HG03457 (cell line): ENCODE results near the gene ITLN2.
"Not testable (repeated sequence)": the region's sequence is repeated elsewhere in the genome, so short reads cannot be mapped to it uniquely, and the experiment has no call there.

ENCODE experiments used
- ATAC-seq: cut with Tn5 transposase; IDR thresholded peaks from one replicate; pipeline ENCODE4 v1.9.1; 2021; ENCODE audit warnings: moderate number of reproducible peaks; ENCODE audit not compliant: unreplicated experiment

The ITLN2 gene

DNA sequence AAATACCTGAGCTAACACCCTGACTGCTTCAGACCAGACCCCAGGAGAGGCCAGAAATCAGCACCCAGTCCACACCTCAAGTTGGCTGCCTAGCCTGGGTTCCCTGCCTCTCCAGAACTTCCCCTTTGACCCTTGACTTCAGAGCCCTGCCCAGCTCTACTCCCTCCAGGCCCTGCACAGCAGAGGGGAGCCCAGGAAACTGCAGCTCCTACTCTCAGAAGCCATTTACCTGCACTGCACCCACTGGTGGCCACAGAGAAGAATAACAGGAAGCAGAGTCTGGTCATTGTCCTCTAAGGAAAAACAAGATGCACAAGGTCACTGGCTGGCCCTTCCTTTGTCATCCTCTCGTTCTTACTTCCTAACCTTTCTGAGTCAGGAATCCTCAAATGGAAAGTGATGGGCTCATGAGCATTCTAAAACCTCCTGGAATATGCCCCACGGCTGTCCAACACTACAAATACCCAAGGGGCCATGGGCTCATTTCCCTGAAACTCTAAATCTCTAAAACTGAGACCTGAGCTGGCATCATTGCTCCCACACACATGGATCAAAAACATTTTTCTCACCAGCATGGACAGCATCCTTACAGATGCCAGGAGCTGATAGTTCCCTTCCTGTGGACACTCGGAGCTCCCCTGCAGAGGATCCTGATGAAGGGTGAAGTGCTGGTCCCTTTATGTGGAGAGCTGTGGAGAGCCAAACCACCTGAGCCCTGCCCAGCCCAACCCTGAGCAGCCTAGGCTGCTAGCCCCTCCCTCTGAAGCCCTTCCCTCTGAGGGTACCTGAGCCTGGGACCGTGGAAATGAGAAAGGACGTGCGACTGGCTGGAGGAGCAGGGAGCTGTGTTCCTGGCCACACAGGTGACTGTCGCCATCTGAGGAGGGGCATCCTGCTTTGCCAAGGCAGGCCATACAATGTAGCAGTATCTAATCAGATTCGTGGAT is at the start of gene ITLN2:
ITLN2 (minus strand) TSS at position 652 of the 947 bp plus-strand sequence; CDS start at position 584, 68 bp downstream.
- no peak for ATAC-seq

DNA sequence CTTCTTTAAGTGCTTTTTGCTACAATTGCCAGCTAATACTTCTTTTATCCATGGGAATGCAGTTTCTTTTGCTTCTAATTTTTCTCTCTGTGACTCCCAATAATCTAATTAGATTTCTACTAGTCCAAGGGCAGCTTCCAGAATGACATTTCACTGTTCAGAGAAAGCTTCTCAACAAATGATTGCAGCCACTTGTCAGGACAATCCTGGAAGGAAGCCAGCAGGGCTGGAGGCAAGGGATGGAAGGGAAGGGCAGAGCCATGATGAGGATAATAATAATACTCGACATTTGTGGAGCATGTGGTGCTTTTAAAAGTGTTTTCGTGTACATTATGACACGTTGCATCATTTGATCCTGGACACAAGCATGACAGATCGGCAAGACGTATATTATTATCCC is 46.9 kb upstream of the ITLN2 start:
- no peak for ATAC-seq

DNA sequence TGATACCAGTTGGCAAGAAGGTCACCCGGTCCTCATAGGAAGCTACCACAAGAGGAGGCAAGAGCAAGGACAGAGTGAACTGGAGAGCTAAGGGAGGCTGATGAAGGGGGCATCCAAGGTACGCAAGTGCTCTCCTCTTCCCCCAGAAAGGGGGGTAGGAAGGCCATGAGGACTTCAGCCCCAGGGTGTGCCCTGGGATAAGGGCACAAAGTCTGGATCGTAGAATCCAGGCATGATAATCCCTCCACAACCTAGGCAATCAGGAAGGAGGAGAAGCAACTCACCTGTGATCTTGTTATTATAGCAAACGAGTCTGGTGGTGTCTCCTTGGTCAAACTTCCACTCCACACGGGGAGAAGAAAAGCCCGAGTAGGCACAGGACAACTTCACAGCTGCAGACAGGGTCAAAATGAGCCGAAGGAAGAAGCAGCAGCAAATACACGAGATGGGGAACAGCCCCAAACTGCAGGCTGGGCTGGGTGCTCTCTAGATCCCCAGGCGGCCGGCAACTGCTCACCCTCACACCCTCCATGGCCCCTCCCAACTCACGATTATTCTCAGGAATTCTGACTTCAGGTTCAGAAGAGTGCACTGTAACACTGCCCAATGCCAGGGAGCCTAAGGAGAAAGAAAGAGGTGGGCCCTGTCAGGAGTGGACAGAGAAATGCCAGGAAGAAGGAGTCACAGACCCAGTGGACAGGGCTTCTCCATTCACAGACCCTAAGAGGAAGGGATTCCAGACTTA is 46.3 kb upstream of the ITLN2 start:
- no peak for ATAC-seq

DNA sequence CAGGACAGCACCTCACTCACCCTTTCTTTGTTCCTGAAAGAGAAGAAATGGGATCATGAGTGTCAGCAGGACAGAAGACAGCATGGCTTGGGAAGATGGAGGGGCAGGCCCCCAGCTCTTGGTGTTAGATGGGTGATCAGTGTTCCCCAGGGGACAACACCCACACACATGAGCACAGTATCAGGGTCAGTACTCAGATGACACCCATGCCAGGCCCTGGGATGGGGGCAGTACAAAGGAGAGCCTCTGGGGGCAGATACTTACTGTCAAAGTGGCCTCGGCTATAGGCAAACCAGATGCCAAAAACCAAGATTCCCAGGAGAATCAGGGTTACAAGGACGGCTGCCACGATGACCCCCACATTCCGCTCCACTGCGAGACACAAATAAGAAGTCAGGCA is 44.8 kb upstream of the ITLN2 start:
- ATAC-seq = no peak

DNA sequence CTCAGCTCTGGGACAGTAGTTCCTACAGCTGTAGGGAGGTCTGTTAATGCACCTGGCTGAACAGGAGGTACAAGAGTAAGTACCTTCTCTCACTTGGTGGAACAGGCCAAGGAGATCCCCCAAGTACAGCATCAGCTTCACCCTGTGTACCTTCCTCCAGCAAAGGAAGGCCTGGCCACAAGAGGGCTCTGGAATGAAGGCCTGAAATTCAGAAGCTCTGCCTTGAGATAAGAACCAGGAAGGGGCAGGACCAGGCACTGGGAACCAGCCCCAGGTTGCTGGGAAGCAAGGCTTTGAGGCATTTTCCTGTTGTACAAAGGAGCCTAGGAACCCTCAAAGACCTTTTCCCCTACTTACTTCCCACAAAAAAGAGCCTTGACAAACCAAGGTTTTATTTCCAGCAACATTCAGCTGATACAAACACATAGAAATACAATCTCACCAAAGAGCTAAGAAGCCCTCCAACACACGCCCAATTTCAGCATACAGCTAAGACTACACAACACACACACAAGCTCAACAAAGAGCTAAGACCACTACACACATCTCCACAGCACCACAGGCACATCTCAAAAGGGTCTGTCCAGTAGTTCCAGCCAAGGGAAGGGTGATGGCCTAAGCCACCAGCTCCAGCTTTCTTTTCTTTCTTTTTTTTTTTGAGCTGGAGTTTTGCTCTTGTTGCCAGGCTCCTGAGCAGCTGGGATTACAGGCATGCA is 42.9 kb upstream of the ITLN2 start:
- no peak for ATAC-seq

DNA sequence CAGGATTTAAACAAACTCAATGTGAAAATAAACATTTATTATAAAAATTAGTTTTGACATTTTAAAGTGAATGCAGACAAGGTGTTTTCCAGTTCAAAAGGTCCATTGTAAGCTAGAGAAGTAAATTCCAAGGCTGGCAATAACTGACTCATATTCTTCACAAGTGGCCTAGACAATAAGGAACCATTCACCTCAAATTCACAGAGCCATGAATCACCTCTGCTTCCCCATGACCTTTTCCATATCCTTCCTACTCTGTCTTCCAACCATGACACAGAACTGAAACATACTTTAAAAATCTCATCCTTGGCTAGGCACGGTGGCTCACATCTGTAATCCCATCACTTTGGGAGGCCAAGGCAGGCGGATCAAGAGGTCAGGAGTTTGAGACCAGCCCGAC is 41.6 kb upstream of the ITLN2 start:
- no peak for ATAC-seq

DNA sequence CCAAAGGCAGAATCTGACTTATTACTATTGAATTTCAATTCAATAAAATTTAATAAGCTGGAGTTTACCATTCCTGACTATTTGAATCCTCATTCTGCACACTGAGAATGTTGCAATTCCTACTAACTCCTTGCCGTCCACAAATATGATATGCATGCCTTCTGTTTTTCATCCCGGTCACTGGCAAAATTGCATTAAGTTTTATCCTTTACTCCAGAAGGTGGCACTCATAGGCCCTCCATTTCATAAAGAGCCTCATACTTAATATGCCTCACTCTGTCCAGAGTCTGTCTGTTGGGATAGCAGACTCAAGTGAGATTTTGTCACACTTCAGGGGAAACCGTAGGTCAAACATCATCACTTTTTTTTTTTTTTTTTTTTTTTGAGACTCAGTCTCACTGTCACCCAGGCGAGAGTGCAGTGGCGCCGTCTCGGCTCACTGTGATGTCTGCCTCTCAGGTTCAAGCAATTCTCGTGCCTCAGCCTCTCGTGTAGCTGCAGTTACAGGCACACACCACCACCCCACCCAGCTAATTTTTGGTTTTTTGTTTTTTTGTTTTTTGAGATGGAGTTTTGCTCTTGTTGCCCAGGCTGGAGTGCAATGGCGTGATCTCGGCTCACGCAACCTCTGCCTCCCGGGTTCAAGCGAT is 39.1 kb upstream of the ITLN2 start:
- no peak for ATAC-seq

DNA sequence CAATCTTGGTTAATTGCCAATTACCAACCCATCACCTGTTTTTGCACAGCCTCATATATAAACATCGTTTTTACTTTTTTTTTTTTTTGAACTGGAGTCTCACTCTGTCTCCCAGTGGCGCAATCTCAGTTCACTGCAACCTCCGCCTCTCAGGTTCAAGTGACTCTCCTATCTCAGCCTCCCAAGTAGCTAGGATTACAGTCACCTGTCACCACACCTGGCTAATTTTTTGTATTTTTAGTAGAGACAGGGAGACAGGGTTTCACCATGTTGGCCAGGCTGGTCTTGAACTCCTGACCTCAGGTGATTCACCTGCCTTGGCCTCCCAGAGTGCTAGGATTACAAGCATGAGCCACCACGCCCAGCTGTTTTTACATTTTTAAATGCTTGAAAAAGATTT is 37.4 kb upstream of the ITLN2 start:
- ATAC-seq = not testable (repeated sequence)

DNA sequence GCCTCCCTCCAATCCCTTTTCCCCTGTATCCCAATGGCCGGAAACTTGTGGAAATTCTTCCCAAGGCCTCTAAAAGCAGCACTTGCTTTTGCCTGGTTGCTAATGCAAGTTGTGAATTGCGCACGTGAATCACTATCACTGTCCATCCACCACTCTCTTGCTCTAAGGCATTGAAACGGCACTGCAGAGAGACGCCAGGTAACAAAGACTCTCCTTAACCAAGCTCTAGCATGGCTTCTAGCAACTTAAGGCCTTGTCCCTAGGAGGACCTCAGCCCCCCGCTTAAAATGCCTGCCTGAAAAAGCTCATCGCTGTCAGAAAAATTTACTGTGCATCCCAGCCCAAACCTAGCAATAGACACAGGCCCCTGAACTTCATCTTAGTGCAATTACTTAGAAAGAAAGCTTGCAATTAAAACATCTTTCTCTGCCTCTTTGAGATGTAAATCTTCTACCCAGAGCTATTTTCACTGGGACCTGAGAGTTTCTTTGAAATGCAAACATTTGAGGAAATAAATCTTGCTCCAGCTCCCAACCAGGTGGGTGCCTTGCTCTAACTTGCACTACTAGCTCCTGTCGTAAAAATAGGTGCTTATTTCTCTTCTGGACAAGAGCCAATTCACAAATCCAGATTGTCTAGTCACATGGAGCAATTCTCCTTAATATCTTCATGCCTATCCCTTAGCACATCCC is 32.9 kb upstream of the ITLN2 start:
- no peak for ATAC-seq

DNA sequence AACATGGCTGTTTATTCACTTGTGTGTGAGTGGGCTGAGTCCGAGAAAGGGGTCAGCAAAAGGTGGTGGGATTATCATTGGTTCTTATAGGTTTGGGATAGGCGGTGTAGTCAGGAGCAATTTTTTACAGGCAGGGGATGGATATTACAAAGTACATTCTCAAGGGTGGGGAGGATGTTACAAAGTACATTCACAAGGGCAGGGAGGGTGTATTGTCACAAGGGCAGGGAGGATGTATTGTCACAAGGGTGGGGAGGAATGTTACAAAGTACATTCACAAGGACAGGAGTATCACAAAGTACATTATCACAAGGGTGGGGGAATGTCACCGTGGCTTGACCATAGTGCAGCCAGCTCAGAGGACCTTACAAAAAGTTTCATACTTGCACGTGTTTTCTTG is 31.1 kb upstream of the ITLN2 start:
- ATAC-seq = no peak

DNA sequence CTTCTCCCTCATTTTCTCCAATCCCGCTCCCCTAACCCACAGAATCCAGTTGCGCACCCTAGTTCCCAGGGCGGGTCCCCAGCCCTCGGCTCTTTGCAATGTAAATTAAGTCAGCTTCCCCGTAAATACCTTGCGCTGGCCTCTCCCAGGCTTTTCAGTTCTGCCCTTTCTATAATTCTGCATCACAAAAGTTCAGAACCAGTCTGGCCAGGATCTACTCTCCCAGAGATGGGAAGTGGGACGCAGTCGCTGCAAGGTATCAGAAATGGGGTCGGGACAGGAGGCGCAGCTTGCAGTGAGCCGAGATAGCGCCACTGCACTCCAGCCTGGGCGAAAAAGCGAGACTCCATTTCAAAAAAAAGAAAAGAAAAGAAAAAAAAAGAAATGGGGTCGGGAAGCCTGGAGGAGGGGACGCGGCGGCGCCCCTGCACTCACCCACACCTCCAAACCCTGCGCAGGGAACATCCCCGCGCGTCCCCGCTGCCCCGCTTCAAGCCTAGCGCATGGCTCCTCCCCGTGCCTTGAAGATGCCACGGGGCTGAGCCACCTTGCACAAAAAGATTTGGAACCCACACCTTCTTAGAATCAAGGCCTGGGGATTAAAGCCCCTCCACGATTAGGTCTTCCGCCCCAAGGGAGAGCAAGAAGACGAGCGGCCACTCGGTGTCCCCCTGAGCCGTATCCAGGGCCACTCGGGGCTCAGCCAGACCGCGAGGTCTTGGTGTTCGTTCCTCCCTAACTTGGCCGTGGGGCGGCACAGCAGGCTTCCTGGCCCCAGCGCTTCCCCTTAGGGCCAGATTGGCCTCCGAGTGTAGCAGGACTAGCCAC is 27.2 kb upstream of the ITLN2 start:
- ATAC-seq = no peak

DNA sequence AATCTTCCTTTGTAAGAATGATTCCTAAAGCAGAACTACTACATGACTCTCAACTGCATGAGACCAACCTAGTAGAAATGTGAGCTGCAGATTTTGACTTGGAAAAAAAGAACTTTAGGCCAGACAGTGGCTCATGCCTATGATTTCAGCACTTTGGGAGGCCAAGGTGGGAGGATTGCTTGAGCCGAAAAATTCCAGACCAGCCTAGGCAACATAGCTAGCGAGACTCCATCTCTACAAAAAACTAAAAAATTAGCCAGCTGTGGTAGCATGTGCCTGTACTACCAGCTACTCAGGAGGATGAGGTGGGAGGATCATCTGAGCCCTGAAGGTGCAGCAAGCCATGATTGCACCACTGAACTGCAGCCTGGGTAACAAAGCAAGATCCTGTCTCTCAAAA is 24.7 kb upstream of the ITLN2 start:
- no peak for ATAC-seq

DNA sequence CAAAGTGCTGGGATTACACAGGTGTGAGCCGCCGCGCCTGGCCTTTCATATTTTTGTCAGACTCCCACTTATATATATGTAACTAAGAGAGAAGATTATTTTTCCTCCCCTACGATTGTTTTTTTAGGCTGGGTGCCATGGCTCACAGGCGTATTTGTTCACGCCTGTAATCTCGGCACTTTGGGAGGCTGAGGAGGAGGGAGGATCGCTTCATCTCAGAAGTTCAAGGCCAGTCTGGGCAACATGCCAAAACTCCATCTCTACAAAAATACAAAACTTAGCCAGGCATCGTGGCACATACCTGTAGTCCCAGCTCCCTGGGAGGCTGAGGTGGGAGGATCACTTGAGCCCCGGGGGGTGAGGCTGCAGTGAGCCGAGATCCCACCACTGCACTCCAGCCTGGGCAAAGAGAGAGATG is 23.9 kb upstream of the ITLN2 start:
- no peak for ATAC-seq

DNA sequence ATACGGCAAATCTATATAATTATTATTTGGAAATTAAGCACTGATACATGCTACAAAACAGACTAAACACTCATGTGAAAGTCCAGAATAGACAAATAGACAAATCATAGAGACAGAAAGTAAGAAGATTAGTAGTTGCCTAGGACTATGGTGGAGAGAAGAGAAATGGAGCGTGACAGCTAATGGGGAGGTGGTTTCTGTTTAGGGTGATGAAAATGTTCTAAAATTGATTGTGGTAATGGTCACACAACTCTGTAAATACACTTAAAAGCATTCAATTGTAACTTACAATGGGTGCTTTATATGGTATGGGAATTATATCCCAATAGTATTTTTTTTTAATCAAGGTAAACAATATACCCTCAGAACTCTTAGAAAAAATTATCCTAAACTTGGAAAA is 20.4 kb upstream of the ITLN2 start:
- ATAC-seq = no peak

DNA sequence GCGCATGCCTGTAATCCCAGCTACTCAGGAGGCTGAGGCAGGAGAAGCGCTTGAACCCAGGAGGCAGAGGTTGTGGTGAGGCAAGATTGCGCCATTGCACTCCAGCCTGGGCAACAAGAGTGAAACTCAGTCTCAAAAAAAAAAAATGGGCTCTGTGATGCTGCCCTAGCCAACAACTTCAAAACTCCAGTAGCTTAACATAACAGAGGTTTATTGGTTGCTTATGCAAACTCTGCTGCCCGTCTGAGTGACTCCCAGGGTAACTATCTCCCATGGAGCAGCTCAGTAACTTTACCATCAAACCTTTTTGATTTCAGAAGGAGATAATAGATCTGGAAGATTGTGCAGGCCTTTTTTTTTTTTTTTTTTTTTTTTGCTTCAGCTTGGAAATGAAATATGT is 18.9 kb upstream of the ITLN2 start:
- no peak for ATAC-seq

DNA sequence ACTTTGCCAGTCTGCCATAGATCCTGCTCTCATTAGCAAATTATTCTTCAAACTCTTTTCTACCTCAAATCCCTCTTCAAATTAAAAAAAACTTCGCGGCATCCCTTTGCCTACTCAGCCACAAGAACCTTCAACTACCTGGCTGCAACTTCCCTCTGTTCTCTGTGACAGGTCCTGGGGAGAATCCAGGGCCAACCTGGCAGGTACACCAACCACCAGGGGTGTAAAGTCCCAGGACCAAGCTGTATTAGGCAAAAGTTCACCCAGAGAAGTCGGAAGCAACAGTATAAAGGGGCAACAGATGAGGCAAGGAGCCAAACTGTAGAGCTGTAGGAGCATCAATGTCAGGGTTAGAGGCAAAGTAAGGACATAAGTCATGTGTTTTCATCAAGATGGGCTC is 18.3 kb upstream of the ITLN2 start:
- ATAC-seq = no peak

DNA sequence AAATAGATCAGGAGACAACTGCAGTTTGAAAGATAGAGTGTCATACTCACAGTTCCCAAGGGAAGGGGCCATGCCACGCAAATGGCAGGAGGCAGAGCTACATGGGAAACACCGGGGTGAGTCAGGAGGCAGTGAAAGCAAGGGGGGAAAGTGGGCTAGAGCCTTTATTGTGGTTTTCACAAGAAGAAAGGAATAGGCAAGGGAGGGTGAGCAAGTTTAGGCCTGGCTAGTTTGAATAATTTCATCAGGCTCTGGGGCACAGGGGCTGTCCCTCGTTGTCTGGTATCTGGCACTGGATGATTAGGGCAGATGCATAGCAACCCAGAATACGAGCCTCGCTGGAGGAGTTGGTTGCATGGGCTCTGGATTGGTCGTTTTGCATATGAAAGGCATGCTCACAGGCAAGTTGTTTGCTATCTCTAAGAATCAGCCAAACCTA is 17.0 kb upstream of the ITLN2 start:
- no peak for ATAC-seq

DNA sequence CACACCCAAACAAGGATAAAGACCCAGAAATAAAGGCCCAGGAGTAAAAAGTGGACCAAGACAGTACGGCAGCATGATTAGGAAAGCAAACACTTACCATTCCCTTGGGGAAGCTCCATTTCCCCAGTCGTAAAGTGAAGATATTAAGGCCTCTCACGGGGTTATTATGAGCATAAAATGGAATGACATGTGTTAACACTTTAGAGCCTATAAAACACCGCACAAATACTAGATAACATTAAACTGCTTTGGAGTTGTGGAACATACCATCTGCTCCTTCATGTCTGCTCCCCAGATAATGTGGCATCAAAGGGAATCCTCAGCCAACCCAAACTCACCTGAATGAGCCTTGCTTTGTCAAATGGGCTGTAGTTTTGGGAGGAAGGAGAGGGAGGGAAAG is 8.9 kb upstream of the ITLN2 start:
- ATAC-seq = no peak

DNA sequence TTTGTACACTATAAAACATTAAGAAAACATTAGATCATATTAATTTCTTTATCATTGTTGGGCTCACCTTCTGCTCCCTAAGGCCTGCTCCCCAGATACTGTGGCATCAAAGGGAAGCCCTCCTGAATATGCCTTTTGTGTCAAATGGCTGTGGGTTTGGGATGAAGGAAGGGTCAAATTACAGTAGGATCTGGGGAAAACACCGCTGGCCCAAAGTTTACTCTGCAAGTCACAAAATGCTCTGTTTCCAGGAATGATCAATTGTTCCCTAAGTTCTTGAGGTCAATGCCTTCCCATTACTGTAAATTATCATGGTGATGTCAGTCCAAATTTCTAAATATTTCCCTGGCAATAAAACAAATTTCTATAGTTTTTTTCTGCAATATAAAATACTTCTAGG is 6.8 kb upstream of the ITLN2 start:
- ATAC-seq = no peak
